Trophoblast cell (in vitro differentiated cells and primary cell): ENCODE results near the gene AMT.
A peak's percentile ranks its signal among the peaks of the same experiment; 100 is the strongest.
"Not testable (repeated sequence)": the region's sequence is repeated elsewhere in the genome, so short reads cannot be mapped to it uniquely, and the experiment has no call there.

Experiments
- DNase-seq, 2 donors: peaks; one replicate each; pipeline ENCODE4 v3.0.0-alpha.2; 2016
- H2AFZ ChIP-seq: 2 replicates; pipeline ENCODE4 v1.6.1; 2013; ENCODE audit warnings: low read length, moderate library complexity, mild to moderate bottlenecking; ENCODE audit not compliant: insufficient read depth, poor library complexity
- H2AK5ac ChIP-seq: 2 replicates; pipeline ENCODE4 v1.6.1; 2013; ENCODE audit warnings: mild to moderate bottlenecking, low read length
- H2BK120ac ChIP-seq: 2 replicates; pipeline ENCODE4 v1.6.1; 2013; ENCODE audit warnings: low read length, mild to moderate bottlenecking, moderate library complexity; ENCODE audit not compliant: insufficient read depth, poor library complexity
- H2BK12ac ChIP-seq: 2 replicates; pipeline ENCODE4 v1.6.1; 2013; ENCODE audit warnings: mild to moderate bottlenecking, low read length, moderate library complexity
- H2BK5ac ChIP-seq: 2 replicates; pipeline ENCODE4 v1.6.1; 2013; ENCODE audit warnings: low read length, low read depth, moderate library complexity, mild to moderate bottlenecking; ENCODE audit not compliant: poor library complexity
- H3K14ac ChIP-seq: 2 replicates; pipeline ENCODE4 v1.6.1; 2013; ENCODE audit warnings: mild to moderate bottlenecking, low read length
- H3K18ac ChIP-seq: 2 replicates; pipeline ENCODE4 v1.6.1; 2013; ENCODE audit warnings: mild to moderate bottlenecking, low read length
- H3K23ac ChIP-seq: 2 replicates; pipeline ENCODE4 v1.6.1; 2013; ENCODE audit warnings: low read length
- H3K27ac ChIP-seq: 2 replicates; pipeline ENCODE4 v1.5.1; 2013; ENCODE audit warnings: low read depth, mild to moderate bottlenecking, inconsistent platforms, low read length, moderate library complexity
- H3K27me3 ChIP-seq: 2 replicates; pipeline ENCODE4 v1.6.1; 2013; ENCODE audit warnings: inconsistent platforms, mild to moderate bottlenecking, low read length, moderate library complexity; ENCODE audit not compliant: insufficient read depth
- H3K36me3 ChIP-seq, 2 experiments: 1 replicate in 1 of 2; 2 replicates in 1 of 2; pipeline ENCODE4 v1.6.1; 2013; ENCODE audit warnings: low read length in 2 of 2, mild to moderate bottlenecking in 2 of 2, moderate library complexity in 1 of 2; ENCODE audit not compliant: insufficient read depth in 2 of 2, control insufficient read depth in 1 of 2
- H3K4ac ChIP-seq: 2 replicates; pipeline ENCODE4 v1.6.1; 2013; ENCODE audit warnings: low read depth, mild to moderate bottlenecking, low read length, moderate library complexity
- H3K4me1 ChIP-seq, 2 experiments: 1 replicate in 1 of 2; 2 replicates in 1 of 2; pipeline ENCODE4 v1.6.1; 2013; ENCODE audit warnings: low read length in 2 of 2, mild to moderate bottlenecking in 2 of 2, moderate library complexity in 1 of 2; ENCODE audit not compliant: insufficient read depth in 2 of 2, control insufficient read depth in 1 of 2
- H3K4me2 ChIP-seq: 2 replicates; pipeline ENCODE4 v1.6.1; 2013; ENCODE audit warnings: inconsistent platforms, mild to moderate bottlenecking, low read length, moderate library complexity
- H3K4me3 ChIP-seq: 2 replicates; pipeline ENCODE4 v1.5.1; 2013; ENCODE audit warnings: mild to moderate bottlenecking, low read depth, low read length, inconsistent platforms
- H3K79me1 ChIP-seq: one replicate; pipeline ENCODE4 v1.6.1; 2013; ENCODE audit warnings: low read length
- H3K79me2 ChIP-seq: 2 replicates; pipeline ENCODE4 v1.6.1; 2013; ENCODE audit warnings: low read length, mild to moderate bottlenecking; ENCODE audit not compliant: control insufficient read depth, insufficient read depth, poor library complexity
- H3K9ac ChIP-seq: 2 replicates; pipeline ENCODE4 v1.6.1; 2013; ENCODE audit warnings: mild to moderate bottlenecking, low read length
- H3K9me3 ChIP-seq: 2 replicates; pipeline ENCODE4 v1.6.1; 2013; ENCODE audit warnings: low read depth, mild to moderate bottlenecking, control low read depth, inconsistent platforms, low read length; ENCODE audit not compliant: insufficient read depth
- H4K12ac ChIP-seq: 2 replicates; pipeline ENCODE4 v1.6.1; 2013; ENCODE audit warnings: low read depth, mild to moderate bottlenecking, low read length, moderate library complexity
- H4K8ac ChIP-seq: 2 replicates; pipeline ENCODE4 v1.6.1; 2013; ENCODE audit warnings: low read depth, mild to moderate bottlenecking, low read length, moderate library complexity
- H4K91ac ChIP-seq: one replicate; pipeline ENCODE4 v1.6.1; 2013; ENCODE audit warnings: low read depth, mild to moderate bottlenecking, low read length, moderate library complexity
- WGBS: extraction: QIAGEN DNeasy Blood & Tissue Kit; methylation state at CpG from one replicate; pipeline ENCODE4 v1.1.7; 2013; ENCODE audit warnings: missing lambda C conversion rate; ENCODE audit not compliant: insufficient read length, insufficient coverage; ENCODE audit errors: extremely low coverage; 5-methylcytosine and 5-hydroxymethylcytosine counted together

Gene AMT

DNA sequence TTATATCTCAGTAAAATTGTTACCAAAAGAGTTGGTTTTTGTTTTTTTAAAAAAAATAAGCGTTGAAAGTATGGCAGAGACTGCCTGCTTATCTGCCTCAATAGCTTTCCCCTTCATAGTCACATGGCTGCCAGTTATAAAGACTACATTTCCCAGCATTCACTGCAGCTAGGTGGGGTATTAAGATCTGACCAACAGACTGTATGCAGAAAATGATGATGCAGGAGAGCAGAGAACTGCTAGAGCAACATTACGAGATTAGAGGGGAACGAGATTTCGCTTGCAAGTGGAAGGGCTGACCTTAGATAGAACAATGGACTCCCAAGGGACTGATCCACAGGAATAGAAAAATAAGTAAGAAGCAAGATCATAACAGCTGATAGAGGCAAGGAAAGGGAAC is 24.8 kb downstream of the AMT start:
- peaks cover 31% of the 10 kb centered on the region for H3K79me2 ChIP-seq
- no CpG with 5 or more reads among the region's 4 CpGs for WGBS
- no peak overlapping the region for H2BK120ac ChIP-seq

DNA sequence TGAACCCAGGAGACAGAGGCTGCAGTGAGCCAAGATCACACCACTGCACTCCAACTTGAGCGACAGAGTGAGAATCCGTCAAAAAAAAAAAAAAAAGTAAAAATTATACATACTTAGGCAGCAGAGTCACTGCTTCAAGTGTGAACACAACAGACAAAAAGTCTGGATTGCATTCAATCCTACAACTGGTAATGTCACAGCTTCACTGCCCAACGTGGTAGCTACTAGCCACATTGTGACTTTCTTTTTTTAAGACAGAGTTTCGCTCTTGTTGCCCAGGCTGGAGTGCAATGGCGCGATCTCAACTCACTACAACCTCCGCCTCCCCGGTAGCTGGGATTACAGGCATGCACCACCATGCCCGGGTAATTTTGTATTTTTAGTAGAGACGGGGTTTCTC is 31.0 kb downstream of the AMT start:
- not testable (repeated sequence) for H3K4me3 ChIP-seq, H3K9ac ChIP-seq, H3K14ac ChIP-seq, H2BK5ac ChIP-seq, H4K8ac ChIP-seq, H3K27ac ChIP-seq, H3K9me3 ChIP-seq, H2BK12ac ChIP-seq, H4K12ac ChIP-seq, H3K79me1 ChIP-seq, H3K4me1 ChIP-seq, H3K23ac ChIP-seq, DNase-seq, H3K18ac ChIP-seq, H2BK120ac ChIP-seq, H3K27me3 ChIP-seq, H2AFZ ChIP-seq, H4K91ac ChIP-seq, H2AK5ac ChIP-seq, H3K4me2 ChIP-seq
- H3K79me2 ChIP-seq: peaks cover 40% of the 10 kb centered on the region
- peak overlapping the region; percentile 94 for H3K4ac ChIP-seq
- WGBS: no CpG with 5 or more reads among the region's 10 CpGs
- H3K36me3 ChIP-seq: peaks cover 10 to 11% of the 10 kb centered on the region in 2 experiments

More for the DNA sequence above, 24.8 kb downstream of the AMT start:
- H3K79me1 ChIP-seq: no peaks in the 10 kb centered on the region
- DNase-seq: peak in 1 of 2 donors; percentile 18
- no peak overlapping the region for H2BK12ac ChIP-seq
- H3K36me3 ChIP-seq: peaks cover 12 to 21% of the 10 kb centered on the region in 2 experiments
- no peak overlapping the region for H3K4me3 ChIP-seq
- H3K23ac ChIP-seq: no peak overlapping the region
- no peak overlapping the region for H4K8ac ChIP-seq
- no peak overlapping the region for H4K12ac ChIP-seq
- H3K4me1 ChIP-seq: no peaks in the 10 kb centered on the region
- H3K27me3 ChIP-seq: no peaks in the 10 kb centered on the region
- H3K14ac ChIP-seq: no peak overlapping the region
- no peak overlapping the region for H3K18ac ChIP-seq
- no peak overlapping the region for H3K9ac ChIP-seq
- no peak overlapping the region for H2AK5ac ChIP-seq
- no peak overlapping the region for H3K27ac ChIP-seq
- peak overlapping the region; percentile 16 for H3K4ac ChIP-seq
- H2BK5ac ChIP-seq: no peak overlapping the region
- no peak overlapping the region for H2AFZ ChIP-seq
- no peaks in the 10 kb centered on the region for H3K9me3 ChIP-seq
- no peak overlapping the region for H3K4me2 ChIP-seq
- H4K91ac ChIP-seq: no peak overlapping the region

DNA sequence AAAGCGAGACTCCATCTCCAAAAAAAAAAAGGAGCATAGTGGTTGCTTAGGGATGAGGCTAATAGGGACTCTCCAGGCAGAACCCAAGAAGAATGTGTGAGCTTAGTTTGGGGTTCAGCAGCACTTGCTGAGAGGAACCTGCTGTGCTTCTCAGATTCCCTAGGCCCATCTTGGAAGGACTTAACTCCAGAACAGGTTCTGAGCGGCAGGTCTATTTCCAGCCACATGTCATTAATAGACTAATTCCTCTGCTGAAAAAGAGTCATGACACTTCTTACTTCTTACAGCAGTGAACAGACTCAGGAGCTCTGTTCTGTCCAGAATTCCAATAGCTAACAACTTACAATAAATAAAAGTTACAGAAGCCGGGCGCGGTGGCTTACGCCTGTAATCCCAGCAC is 33.0 kb downstream of the AMT start:
- peaks cover 4% of the 10 kb centered on the region in 2 experiments for H3K4me1 ChIP-seq
- no peak overlapping the region for H2BK12ac ChIP-seq
- H3K9me3 ChIP-seq: no peaks in the 10 kb centered on the region
- no peak overlapping the region for H3K9ac ChIP-seq
- no peak overlapping the region for H2AK5ac ChIP-seq
- no peak overlapping the region for H3K4me3 ChIP-seq
- H3K4me2 ChIP-seq: no peak overlapping the region
- H4K12ac ChIP-seq: no peak overlapping the region
- no peak overlapping the region for H3K14ac ChIP-seq
- H4K91ac ChIP-seq: no peak overlapping the region
- no peaks in the 10 kb centered on the region for H3K79me1 ChIP-seq
- H3K4ac ChIP-seq: peak overlapping the region; percentile 99
- no peak overlapping the region for H3K27ac ChIP-seq
- WGBS: no CpG with 5 or more reads among the region's 6 CpGs
- H3K18ac ChIP-seq: no peak overlapping the region
- no peaks in the 10 kb centered on the region for H3K27me3 ChIP-seq
- peaks cover 39% of the 10 kb centered on the region for H3K79me2 ChIP-seq
- no peak overlapping the region for H2BK120ac ChIP-seq
- H4K8ac ChIP-seq: no peak overlapping the region
- DNase-seq: no peak
- peaks cover 5 to 8% of the 10 kb centered on the region in 2 experiments for H3K36me3 ChIP-seq
- H2BK5ac ChIP-seq: no peak overlapping the region
- peak overlapping the region; percentile 63 for H2AFZ ChIP-seq
- H3K23ac ChIP-seq: no peak overlapping the region

DNA sequence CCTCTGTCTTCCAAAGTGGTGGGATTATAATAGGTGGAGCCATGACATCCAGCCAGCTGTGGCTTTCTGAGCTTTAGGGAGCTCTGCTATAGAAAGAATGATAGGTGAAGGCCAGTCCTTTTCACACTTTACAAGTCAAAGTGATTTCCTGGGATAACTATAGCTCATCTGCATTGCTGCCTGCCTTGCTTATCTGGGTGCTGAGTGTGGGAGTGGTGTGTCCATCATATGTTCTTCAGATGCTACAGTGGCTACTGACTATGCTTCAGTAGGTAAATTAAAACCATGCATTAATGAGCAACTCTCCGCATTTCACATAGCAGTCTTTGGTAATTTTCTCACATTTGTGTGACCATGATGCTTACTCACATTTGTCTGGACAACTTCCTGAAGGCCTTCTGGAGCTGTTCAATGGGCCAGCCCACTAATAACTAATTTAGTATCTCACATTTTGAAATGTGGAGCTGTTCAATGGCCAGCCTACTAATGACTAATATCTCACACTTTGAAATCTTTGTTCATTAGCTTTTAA is 33.9 kb downstream of the AMT start:
- Histone ChIP-seq H3K79me1 (no peaks in the 10 kb centered on the region), H4K91ac (no peak overlapping the region), H3K9me3 (no peaks in the 10 kb centered on the region), H2AFZ (no peak overlapping the region), H4K8ac (no peak overlapping the region), H3K4ac (peak overlapping the region; percentile 98), H3K79me2 (peaks cover 42% of the 10 kb centered on the region), H2AK5ac (no peak overlapping the region), H3K4me1 (peaks cover 4% of the 10 kb centered on the region in 2 experiments), H2BK12ac (no peak overlapping the region), H3K9ac (no peak overlapping the region), H3K4me2 (no peak overlapping the region), H3K4me3 (no peak overlapping the region), H4K12ac (peak overlapping the region; percentile 43), H3K27ac (peak overlapping the region; percentile 23), H3K23ac (no peak overlapping the region), H2BK120ac (no peak overlapping the region), H3K14ac (no peak overlapping the region), H2BK5ac (no peak overlapping the region), H3K18ac (no peak overlapping the region), H3K27me3 (no peaks in the 10 kb centered on the region), H3K36me3 (peaks cover 5 to 8% of the 10 kb centered on the region in 2 experiments)
- WGBS: no CpG with 5 or more reads among the region's 1 CpG
- no peak for DNase-seq
